Hippocampal formation (tissue), 2 donors: ENCODE results near the gene FOXD4L6.
"Not testable (repeated sequence)": the region's sequence is repeated elsewhere in the genome, so short reads cannot be mapped to it uniquely, and the experiment has no call there.

Experiments used
- DNase-seq, 2 donors: peaks; one replicate each; lab custom pipeline; 2025; lab: John Stamatoyannopoulos, UW

Gene FOXD4L6

GRCh38 chr9:41128581-41128980 is at the start of gene FOXD4L6:
TSS of gene FOXD4L6 (minus strand) at chr9:41128681. CDS start at chr9:41128383, 298 bp downstream.
- DNase-seq: not testable (repeated sequence)

GRCh38 chr9:41174994-41175393 is 46.5 kb upstream of the FOXD4L6 start:
- DNase-seq: not testable (repeated sequence)

- DNase-seq: not testable (repeated sequence)
Observed at GRCh38 chr9:41150116-41150515, 21.6 kb upstream of the FOXD4L6 start.

- DNase-seq: not testable (repeated sequence)
Observed at GRCh38 chr9:41141878-41142277, 13.4 kb upstream of the FOXD4L6 start.

GRCh38 chr9:41126746-41127446 is 1.6 kb downstream of the FOXD4L6 start:
- not testable (repeated sequence) for DNase-seq

GRCh38 chr9:41125936-41126335 is 2.5 kb downstream of the FOXD4L6 start:
- not testable (repeated sequence) for DNase-seq

GRCh38 chr9:41125109-41125658 is 3.3 kb downstream of the FOXD4L6 start:
- not testable (repeated sequence) for DNase-seq

- DNase-seq: not testable (repeated sequence)
Observed at GRCh38 chr9:41124250-41125108, 4.0 kb downstream of the FOXD4L6 start.

GRCh38 chr9:41123812-41124211 is 4.7 kb downstream of the FOXD4L6 start:
- DNase-seq: not testable (repeated sequence)

- not testable (repeated sequence) for DNase-seq
Observed at GRCh38 chr9:41123396-41123795, 5.1 kb downstream of the FOXD4L6 start.

GRCh38 chr9:41120696-41121095 is 7.8 kb downstream of the FOXD4L6 start:
- DNase-seq: not testable (repeated sequence)

- not testable (repeated sequence) for DNase-seq
Observed at GRCh38 chr9:41119719-41120118, 8.8 kb downstream of the FOXD4L6 start.

- not testable (repeated sequence) for DNase-seq
Observed at GRCh38 chr9:41119311-41119710, 9.2 kb downstream of the FOXD4L6 start.

GRCh38 chr9:41113348-41113747 is 15.1 kb downstream of the FOXD4L6 start:
- DNase-seq: not testable (repeated sequence)

- not testable (repeated sequence) for DNase-seq
Observed at GRCh38 chr9:41111414-41111813, 17.1 kb downstream of the FOXD4L6 start.

GRCh38 chr9:41110913-41111312 is 17.6 kb downstream of the FOXD4L6 start:
- not testable (repeated sequence) for DNase-seq

GRCh38 chr9:41109253-41109652 is 19.2 kb downstream of the FOXD4L6 start:
- DNase-seq: not testable (repeated sequence)

- DNase-seq: not testable (repeated sequence)
Observed at GRCh38 chr9:41108816-41109215, 19.7 kb downstream of the FOXD4L6 start.

- not testable (repeated sequence) for DNase-seq
Observed at GRCh38 chr9:41106472-41107116, 21.9 kb downstream of the FOXD4L6 start.

- DNase-seq: not testable (repeated sequence)
Observed at GRCh38 chr9:41105557-41106253, 22.8 kb downstream of the FOXD4L6 start.

GRCh38 chr9:41104542-41104941 is 23.9 kb downstream of the FOXD4L6 start:
- DNase-seq: not testable (repeated sequence)
